WERI-Rb-1 (cell line): ENCODE data around the gene UXT.

Experiments
- DNase-seq: peaks from one replicate; pipeline ENCODE4 v3.0.0-alpha.2; 2020
- H3K27ac ChIP-seq: fragments of 250-450 bp; sonication (Bioruptor Pico); 2 replicates; pipeline ENCODE4 v1.5.1; 2020; ENCODE audit warnings: mild to moderate bottlenecking, moderate library complexity
- H3K27me3 ChIP-seq: fragments of 250-450 bp; sonication (Bioruptor Pico); 2 replicates; pipeline ENCODE4 v1.5.1; 2021; ENCODE audit warnings: mild to moderate bottlenecking, low read depth, moderate library complexity; ENCODE audit not compliant: insufficient read depth, severe bottlenecking
- H3K36me3 ChIP-seq: fragments of 250-450 bp; sonication (Bioruptor Pico); 2 replicates; pipeline ENCODE4 v1.5.1; 2020; ENCODE audit warnings: mild to moderate bottlenecking, moderate library complexity
- H3K4me3 ChIP-seq: 2 replicates; pipeline ENCODE4 v1.5.1; 2011; ENCODE audit warnings: low read depth, mild to moderate bottlenecking, control low read depth, low read length
- H3K9me3 ChIP-seq: fragments of 250-450 bp; sonication (Bioruptor Pico); 2 replicates; pipeline ENCODE4 v1.5.1; 2021; ENCODE audit warnings: mild to moderate bottlenecking, moderate library complexity; ENCODE audit not compliant: severe bottlenecking
- TF ChIP-seq, protein P1 (sequence below): IDR thresholded peaks from 2 replicates; pipeline ENCODE4 v1.5.1; 2011; ENCODE audit warnings: low read depth, mild to moderate bottlenecking, control low read depth, inconsistent platforms, low read length

UXT gene

DNA sequence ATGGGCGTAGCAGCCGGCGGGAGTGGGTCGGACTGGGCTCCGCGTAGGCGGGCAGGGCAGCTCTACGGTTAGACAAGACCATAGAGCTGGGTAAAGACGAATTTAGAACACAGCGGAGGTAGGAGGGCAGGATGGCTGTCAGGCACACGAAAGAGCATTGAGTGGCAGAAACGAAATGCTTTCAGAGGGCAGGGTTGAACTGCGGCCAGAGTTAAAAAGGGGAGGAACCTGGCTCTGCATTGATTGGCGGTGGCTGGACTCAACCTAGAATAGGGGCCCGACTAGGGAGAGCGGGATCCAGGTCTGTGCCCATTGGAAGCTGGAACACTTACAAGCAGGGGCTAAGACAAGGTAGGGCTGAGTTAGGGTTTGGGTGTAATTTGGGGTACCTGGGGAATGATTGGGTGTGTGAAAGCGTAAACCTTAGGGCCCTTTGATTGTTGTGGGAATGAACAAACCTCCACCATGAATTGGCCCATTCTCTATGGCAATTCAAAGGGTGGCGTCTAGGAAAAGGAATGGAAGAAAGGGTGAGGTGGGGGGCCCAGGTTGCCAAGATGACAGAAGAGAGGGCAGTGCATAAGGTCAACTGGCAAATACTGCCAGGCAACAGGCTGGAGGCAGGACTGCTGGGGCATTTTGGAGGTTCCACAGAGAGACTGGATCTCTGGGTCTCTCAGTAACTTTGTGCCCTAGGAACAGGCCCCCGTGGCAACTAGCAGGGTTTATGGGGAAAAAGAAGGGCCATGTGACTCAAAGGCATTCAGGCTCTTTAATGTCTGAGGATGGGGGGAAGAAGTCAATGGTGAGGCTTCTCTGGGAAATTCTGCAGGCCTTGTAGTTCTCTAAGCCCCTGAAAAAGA lies 7.7 kb downstream of the UXT start:
- Histone ChIP-seq H3K27me3 (peaks cover 5% of the 10 kb centered on the region), H3K9me3 (no peaks in the 10 kb centered on the region), H3K27ac (peak overlapping the region; percentile 46), H3K36me3 (peaks cover 11% of the 10 kb centered on the region), H3K4me3 (peak overlapping the region; percentile 51)
- DNase-seq: no peak
- TF ChIP-seq, protein P1, sequence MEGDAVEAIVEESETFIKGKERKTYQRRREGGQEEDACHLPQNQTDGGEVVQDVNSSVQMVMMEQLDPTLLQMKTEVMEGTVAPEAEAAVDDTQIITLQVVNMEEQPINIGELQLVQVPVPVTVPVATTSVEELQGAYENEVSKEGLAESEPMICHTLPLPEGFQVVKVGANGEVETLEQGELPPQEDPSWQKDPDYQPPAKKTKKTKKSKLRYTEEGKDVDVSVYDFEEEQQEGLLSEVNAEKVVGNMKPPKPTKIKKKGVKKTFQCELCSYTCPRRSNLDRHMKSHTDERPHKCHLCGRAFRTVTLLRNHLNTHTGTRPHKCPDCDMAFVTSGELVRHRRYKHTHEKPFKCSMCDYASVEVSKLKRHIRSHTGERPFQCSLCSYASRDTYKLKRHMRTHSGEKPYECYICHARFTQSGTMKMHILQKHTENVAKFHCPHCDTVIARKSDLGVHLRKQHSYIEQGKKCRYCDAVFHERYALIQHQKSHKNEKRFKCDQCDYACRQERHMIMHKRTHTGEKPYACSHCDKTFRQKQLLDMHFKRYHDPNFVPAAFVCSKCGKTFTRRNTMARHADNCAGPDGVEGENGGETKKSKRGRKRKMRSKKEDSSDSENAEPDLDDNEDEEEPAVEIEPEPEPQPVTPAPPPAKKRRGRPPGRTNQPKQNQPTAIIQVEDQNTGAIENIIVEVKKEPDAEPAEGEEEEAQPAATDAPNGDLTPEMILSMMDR: no peak

DNA sequence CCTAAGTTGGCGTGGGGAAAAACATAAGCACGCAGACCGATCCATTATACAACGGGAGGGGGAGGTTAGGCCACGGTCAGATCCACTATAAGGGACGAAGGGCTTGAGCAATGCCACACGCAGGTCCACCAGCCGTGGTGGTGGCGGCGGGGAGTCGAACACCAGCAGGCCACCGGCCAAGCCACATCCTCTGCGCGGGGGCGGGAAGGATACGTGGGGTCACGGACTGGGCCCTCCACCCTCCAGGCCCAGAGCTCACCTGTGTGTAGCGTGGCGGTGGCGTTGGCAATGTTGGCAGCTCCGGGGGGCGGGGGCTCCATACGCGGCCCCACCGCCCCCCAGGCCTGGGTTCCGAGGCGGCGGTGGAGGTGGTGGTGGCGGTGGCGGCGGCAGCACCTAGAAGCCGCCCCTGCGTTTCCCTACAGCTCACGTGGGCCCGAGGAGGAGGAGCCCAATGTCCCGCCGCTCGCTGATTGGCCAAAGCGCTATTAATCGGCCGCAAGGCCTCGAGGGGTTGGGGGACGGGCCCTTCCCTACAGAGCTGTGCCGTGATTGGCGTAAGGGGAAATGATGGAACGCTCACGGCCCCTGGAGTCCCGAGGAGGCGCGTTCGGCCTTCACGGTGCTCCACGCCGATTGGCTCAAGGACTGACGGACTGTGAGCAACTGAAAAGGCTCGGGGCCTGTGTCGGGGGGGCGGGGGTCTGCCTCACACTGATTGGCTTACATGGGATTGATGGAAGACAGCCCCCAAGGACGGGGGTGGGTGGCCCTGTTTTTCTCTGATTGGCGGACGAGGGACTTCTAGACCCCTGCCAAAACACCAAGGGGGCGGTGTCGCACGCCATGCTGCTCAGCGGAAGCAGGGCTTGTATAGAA lies 8.6 kb downstream of the UXT start, which contains the start of gene ELK1:
Gene ELK1 (minus strand): TSS at position 400 of the 879 bp plus-strand sequence. CDS start 9,122 bp downstream, outside the sequence.
- Histone ChIP-seq H3K4me3 (peak within 1 kb of the TSS; percentile 72), H3K27ac (peak within 1 kb of the TSS; percentile 75), H3K36me3 (peaks cover 6% of the 10 kb centered on the region; the same call in 1 of the 2 replicates), H3K27me3 (peaks cover 5% of the 10 kb centered on the region), H3K9me3 (no peaks in the 10 kb centered on the region)
- TF ChIP-seq, protein P1: no peak
- DNase-seq: peak; percentile 95

DNA sequence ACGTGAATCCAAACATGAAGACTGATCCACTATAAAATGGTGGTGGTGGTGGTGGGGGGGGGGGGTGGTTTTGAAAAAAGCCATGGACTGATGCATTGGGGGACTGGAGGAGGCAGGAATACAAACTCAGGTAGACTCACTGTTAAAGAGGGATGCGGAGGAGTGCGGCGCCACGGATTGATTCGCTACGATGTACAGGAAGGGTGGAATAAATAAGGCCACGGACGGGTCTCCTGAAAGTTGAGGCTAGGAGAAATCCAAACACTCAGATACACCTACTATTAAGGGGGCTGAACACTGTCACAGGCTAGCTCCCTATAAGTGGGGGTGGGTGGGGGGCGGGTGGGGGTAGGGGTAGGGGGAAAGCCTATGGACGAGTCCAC lies 9.2 kb downstream of the UXT start:
- Histone ChIP-seq H3K27ac (no peak overlapping the region), H3K27me3 (peaks cover 5% of the 10 kb centered on the region), H3K9me3 (no peaks in the 10 kb centered on the region), H3K4me3 (peak overlapping the region; percentile 72), H3K36me3 (peaks cover 6% of the 10 kb centered on the region; the same call in 1 of the 2 replicates)
- DNase-seq: no peak
- TF ChIP-seq, protein P1: no peak

DNA sequence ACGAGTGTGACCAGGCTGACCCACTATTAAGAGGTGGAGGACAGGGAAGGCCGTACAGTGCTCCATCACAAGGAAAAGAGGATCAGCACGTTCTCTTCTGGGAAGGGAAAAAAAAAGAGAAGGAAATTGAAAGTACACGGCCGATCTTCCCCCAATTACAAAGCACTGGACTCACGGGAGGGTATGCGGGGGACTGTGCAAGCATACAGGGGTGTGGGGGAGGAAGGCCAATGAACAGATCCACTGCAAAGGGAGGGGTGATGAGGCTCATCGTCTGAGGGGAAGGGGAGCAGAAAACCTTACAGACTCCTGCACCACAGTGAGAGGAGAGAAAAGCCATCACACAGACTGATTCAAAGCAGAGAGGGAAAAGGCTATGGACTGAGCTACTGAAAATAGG lies 9.7 kb downstream of the UXT start:
- TF ChIP-seq, protein P1: no peak
- peaks cover 6% of the 10 kb centered on the region; the same call in 1 of the 2 replicates for H3K36me3 ChIP-seq
- H3K27ac ChIP-seq: no peak overlapping the region
- no peaks in the 10 kb centered on the region for H3K9me3 ChIP-seq
- DNase-seq: no peak
- peak overlapping the region; percentile 72 for H3K4me3 ChIP-seq
- H3K27me3 ChIP-seq: peaks cover 5% of the 10 kb centered on the region

DNA sequence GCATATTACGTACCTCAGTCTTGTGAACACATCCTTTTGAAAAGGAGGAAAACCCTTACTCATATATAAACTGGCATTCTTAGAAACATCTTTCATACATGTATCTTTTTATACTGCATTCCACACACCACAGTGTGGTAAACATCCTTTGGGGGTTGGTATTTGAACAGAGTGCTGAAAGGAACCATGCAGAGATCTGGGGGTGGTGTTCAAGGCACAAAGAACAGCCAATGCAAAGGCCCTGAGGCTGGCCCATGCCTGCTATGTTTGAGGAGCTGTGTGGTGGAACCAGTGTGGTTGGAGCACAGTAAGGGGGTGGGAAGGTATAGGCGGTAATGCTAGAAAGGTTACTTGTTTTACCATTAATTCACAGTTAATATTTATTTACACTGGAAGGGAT lies 10.6 kb downstream of the UXT start:
- Histone ChIP-seq H3K27me3 (peaks cover 5% of the 10 kb centered on the region), H3K4me3 (no peak overlapping the region), H3K36me3 (peaks cover 6% of the 10 kb centered on the region; the same call in 1 of the 2 replicates), H3K27ac (no peak overlapping the region), H3K9me3 (no peaks in the 10 kb centered on the region)
- TF ChIP-seq, protein P1: no peak
- DNase-seq: no peak
